ENCODE data around the gene PTTG1IP. TPM values are rescaled to one million over a fixed set of nuclear protein-coding genes. Genes with fewer than 3 reads are reported as not detected.

Gene PTTG1IP
- total RNA-seq, 1 experiment from 2014 or later = 330 TPM

DNA sequence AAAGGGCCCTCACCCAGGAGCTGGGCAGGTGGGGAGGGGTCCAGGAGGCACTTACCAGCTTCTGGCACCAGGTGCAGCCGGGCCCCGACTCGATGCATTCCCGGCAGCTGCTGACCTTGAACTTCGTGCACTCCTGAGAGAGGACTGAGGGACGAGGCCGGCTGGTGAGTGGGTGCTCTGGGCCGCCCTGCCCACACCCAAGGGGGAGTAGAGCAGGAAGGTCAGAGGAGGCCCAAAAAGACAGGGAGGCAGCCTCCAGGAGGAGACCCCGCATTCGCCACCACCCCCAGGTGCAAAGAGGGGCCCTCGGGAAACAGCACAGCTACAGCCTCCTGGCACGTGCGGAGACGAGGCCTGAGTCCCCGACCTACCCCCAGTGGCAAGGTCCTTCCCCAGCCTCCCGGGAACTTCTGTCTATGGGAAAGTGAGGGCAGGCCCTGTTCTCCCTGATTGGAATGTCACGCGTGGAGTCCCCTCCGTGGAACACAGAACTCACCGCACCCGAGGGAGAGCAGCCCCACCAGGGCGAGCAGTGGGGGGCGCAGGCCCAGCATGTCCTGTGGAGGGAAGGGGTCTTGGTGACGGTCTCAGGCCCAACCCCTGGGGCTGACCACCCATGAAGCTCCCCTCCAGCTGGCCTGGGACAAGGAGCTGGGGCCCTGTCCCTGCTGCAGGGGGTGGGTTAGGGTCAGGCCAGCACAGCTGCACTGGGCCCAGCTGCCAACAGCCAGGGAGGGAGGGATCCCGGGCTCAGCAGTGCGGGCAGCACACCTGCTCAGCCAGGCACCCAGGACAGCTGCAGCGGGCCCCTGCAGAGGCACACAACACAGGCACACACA lies 37.0 kb upstream of the PTTG1IP start:
- ChIA-PET POLR2A (ENCODE audit: unreplicated experiment) (no interaction called here), CTCF (interaction anchor here (0.6 kb wide), 1 partner anchor 109 kb away, joined by 3 read pairs; no protein-coding TSS in a partner anchor)
- peak overlapping the region; percentile 50 for H3K4me2 ChIP-seq (ENCODE audit: low read length)
- no peaks in the 10 kb centered on the region for H3K9me2 ChIP-seq (replicated peaks; ENCODE audit: low read length)
- no peak overlapping the region for H3K9ac ChIP-seq (ENCODE audit: low read length)
- intact Hi-C loops (cut with micrococcal nuclease) = loop anchor here (1.0 to 5.0 kb wide), 2 partner anchors 33 to 110 kb away; no protein-coding TSS in a partner anchor
- no peaks in the 10 kb centered on the region for H3K27me3 ChIP-seq (ENCODE audit: low read length)
- H2AFZ ChIP-seq (ENCODE audit: low read length) = no peak overlapping the region
- TF ChIP-seq EZH2phosphoT487 (IDR thresholded peaks at IDR 0.05; ENCODE audit: borderline replicate concordance, low read length) (no peak), EZH2 (IDR thresholded peaks at IDR 0.05; ENCODE audit: low read length, unreplicated experiment) (no peak)
- TF ChIP-seq, protein P1, sequence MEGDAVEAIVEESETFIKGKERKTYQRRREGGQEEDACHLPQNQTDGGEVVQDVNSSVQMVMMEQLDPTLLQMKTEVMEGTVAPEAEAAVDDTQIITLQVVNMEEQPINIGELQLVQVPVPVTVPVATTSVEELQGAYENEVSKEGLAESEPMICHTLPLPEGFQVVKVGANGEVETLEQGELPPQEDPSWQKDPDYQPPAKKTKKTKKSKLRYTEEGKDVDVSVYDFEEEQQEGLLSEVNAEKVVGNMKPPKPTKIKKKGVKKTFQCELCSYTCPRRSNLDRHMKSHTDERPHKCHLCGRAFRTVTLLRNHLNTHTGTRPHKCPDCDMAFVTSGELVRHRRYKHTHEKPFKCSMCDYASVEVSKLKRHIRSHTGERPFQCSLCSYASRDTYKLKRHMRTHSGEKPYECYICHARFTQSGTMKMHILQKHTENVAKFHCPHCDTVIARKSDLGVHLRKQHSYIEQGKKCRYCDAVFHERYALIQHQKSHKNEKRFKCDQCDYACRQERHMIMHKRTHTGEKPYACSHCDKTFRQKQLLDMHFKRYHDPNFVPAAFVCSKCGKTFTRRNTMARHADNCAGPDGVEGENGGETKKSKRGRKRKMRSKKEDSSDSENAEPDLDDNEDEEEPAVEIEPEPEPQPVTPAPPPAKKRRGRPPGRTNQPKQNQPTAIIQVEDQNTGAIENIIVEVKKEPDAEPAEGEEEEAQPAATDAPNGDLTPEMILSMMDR (conservative IDR thresholded peaks at IDR 0.05; ENCODE audit: low read depth, low read length) = no peak
- H3K79me2 ChIP-seq (ENCODE audit: low read length) = peaks cover 12% of the 10 kb centered on the region
- no peaks in the 10 kb centered on the region for H4K20me1 ChIP-seq (ENCODE audit: low read length)
- DNase-seq = no peak
- H3K27ac ChIP-seq (ENCODE audit: low read length) = peak overlapping the region; percentile 76
- no peak for ATAC-seq
- H3K4me3 ChIP-seq (ENCODE audit: low read length) = no peak overlapping the region
- H3K9me3 ChIP-seq (ENCODE audit: low read length) = no peaks in the 10 kb centered on the region
- H3K36me3 ChIP-seq (ENCODE audit: low read depth, low read length) = no peaks in the 10 kb centered on the region
- no TSS peak for BruUV-seq (replicated peaks)
- peaks cover 5% of the 10 kb centered on the region for H3F3A ChIP-seq (ENCODE audit: low read length, unreplicated experiment)
- peaks cover 53% of the 10 kb centered on the region for H3K4me1 ChIP-seq (ENCODE audit: insufficient read depth, low read length)

- H2AFZ ChIP-seq (ENCODE audit: low read length) = no peak overlapping the region
- no peaks in the 10 kb centered on the region for H3K9me2 ChIP-seq (replicated peaks; ENCODE audit: low read length)
- H3K79me2 ChIP-seq (ENCODE audit: low read length) = peaks cover 7% of the 10 kb centered on the region; the same call in 1 of the 2 replicates
- intact Hi-C loops (cut with micrococcal nuclease) = loop anchor here (5.0 kb wide), 1 partner anchor 32 kb away; no protein-coding TSS in a partner anchor
- TF ChIP-seq EZH2 (IDR thresholded peaks at IDR 0.05; ENCODE audit: low read length, unreplicated experiment) (no peak), EZH2phosphoT487 (IDR thresholded peaks at IDR 0.05; ENCODE audit: borderline replicate concordance, low read length) (no peak)
- TF ChIP-seq, protein P1 (conservative IDR thresholded peaks at IDR 0.05; ENCODE audit: low read depth, low read length) = no peak
- no peak for DNase-seq
- no peaks in the 10 kb centered on the region for H3K27me3 ChIP-seq (ENCODE audit: low read length)
- H3K4me3 ChIP-seq (ENCODE audit: low read length) = no peak overlapping the region
- no TSS peak for BruUV-seq (replicated peaks)
- H3K27ac ChIP-seq (ENCODE audit: low read length) = no peak overlapping the region
- no peak for ATAC-seq
- no peaks in the 10 kb centered on the region for H3K9me3 ChIP-seq (ENCODE audit: low read length)
- H3K36me3 ChIP-seq (ENCODE audit: low read depth, low read length) = no peaks in the 10 kb centered on the region
- peaks cover 46% of the 10 kb centered on the region for H3K4me1 ChIP-seq (ENCODE audit: insufficient read depth, low read length)
- no peak overlapping the region for H3K4me2 ChIP-seq (ENCODE audit: low read length)
- H4K20me1 ChIP-seq (ENCODE audit: low read length) = no peaks in the 10 kb centered on the region
- H3K9ac ChIP-seq (ENCODE audit: low read length) = no peak overlapping the region
- CTCF ChIA-PET = no interaction called here
- POLR2A ChIA-PET (ENCODE audit: unreplicated experiment) = no interaction called here
- H3F3A ChIP-seq (ENCODE audit: low read length, unreplicated experiment) = peaks cover 5% of the 10 kb centered on the region
Observed at GRCh38 chr21:44909719-44910118, 36.2 kb upstream of the PTTG1IP start.

DNA sequence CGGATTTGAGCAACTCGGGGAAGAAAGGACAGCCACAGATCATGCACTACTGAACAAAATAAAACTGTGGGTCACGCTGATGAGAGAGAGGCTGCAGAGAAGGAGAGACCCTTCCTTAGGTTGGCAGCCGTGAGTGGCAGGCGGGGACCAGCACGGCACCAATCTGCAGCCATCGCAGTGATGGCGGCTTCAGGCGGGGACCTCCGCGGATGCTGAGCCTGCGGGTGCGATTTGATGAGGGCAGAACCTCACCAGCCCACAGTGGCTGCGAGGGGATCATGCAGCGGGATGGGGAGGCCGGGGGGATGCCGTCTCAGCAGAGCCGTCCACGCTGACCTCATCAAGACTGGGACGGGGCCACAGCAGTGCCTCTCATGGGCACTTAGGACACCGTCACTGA lies 35.4 kb upstream of the PTTG1IP start:
- Histone ChIP-seq H3K27ac (ENCODE audit: low read length) (no peak overlapping the region), H3K27me3 (ENCODE audit: low read length) (no peaks in the 10 kb centered on the region), H3F3A (ENCODE audit: low read length, unreplicated experiment) (no peaks in the 10 kb centered on the region), H4K20me1 (ENCODE audit: low read length) (no peaks in the 10 kb centered on the region), H3K4me1 (ENCODE audit: insufficient read depth, low read length) (peaks cover 38% of the 10 kb centered on the region), H2AFZ (ENCODE audit: low read length) (no peak overlapping the region), H3K9ac (ENCODE audit: low read length) (no peak overlapping the region), H3K9me2 (replicated peaks; ENCODE audit: low read length) (no peaks in the 10 kb centered on the region), H3K79me2 (ENCODE audit: low read length) (peaks cover 7% of the 10 kb centered on the region; the same call in 1 of the 2 replicates), H3K9me3 (ENCODE audit: low read length) (no peaks in the 10 kb centered on the region), H3K4me2 (ENCODE audit: low read length) (no peak overlapping the region), H3K36me3 (ENCODE audit: low read depth, low read length) (no peaks in the 10 kb centered on the region), H3K4me3 (ENCODE audit: low read length) (no peak overlapping the region)
- intact Hi-C loops (cut with micrococcal nuclease) = no loop called here
- ChIA-PET CTCF (no interaction called here), POLR2A (ENCODE audit: unreplicated experiment) (no interaction called here)
- DNase-seq (no peak), ATAC-seq (no peak)
- no TSS peak for BruUV-seq (replicated peaks)
- TF ChIP-seq, protein P1 (conservative IDR thresholded peaks at IDR 0.05; ENCODE audit: low read depth, low read length) = no peak
- no peak for TF ChIP-seq EZH2phosphoT487 (IDR thresholded peaks at IDR 0.05; ENCODE audit: borderline replicate concordance, low read length)
- TF ChIP-seq EZH2 (IDR thresholded peaks at IDR 0.05; ENCODE audit: low read length, unreplicated experiment) = no peak
